Measurements from ENCODE around the gene EPYC.

DNA sequence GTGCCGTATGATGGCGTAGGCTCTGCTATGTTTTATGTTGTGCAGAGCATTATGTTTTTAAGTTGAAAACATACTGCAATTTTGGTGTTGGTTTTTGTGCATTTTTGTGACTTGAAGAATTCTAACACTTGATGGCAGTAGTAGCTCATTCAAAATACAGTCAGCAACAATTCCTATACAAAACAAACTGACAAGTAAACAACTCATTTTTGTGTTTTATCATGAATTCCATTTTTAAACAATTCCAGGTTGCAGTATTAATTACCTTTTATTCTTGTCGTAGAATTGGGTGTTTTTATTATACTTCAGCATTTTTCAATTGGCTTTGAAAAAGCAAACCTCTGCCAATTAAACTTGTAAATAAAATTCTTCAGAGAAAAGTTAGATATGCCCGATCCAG is 45.7 kb downstream of the EPYC start:
- TF ChIP-seq, protein P1, sequence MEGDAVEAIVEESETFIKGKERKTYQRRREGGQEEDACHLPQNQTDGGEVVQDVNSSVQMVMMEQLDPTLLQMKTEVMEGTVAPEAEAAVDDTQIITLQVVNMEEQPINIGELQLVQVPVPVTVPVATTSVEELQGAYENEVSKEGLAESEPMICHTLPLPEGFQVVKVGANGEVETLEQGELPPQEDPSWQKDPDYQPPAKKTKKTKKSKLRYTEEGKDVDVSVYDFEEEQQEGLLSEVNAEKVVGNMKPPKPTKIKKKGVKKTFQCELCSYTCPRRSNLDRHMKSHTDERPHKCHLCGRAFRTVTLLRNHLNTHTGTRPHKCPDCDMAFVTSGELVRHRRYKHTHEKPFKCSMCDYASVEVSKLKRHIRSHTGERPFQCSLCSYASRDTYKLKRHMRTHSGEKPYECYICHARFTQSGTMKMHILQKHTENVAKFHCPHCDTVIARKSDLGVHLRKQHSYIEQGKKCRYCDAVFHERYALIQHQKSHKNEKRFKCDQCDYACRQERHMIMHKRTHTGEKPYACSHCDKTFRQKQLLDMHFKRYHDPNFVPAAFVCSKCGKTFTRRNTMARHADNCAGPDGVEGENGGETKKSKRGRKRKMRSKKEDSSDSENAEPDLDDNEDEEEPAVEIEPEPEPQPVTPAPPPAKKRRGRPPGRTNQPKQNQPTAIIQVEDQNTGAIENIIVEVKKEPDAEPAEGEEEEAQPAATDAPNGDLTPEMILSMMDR (conservative IDR thresholded peaks at IDR 0.05; ENCODE audit: low read depth, low read length): peak; percentile 31; the same call in 1 of the 2 replicates
- no peak for TF ChIP-seq EZH2 (IDR thresholded peaks at IDR 0.05; ENCODE audit: borderline replicate concordance, low read depth, low read length, poor library complexity, severe bottlenecking)
